BLaER1 (cell line): ENCODE data around the gene FOXA1.

Experiments
- H3K27ac ChIP-seq: shearing (Covaris generic); formaldehyde crosslinking; 2 replicates; pipeline ENCODE4 v1.8.1; 2022
- H3K27me3 ChIP-seq: shearing (Covaris generic); formaldehyde crosslinking; 2 replicates; pipeline ENCODE4 v1.8.1; 2022
- H3K36me3 ChIP-seq: shearing (Covaris generic); formaldehyde crosslinking; 2 replicates; pipeline ENCODE4 v1.8.1; 2022
- H3K4me1 ChIP-seq: shearing (Covaris generic); formaldehyde crosslinking; 2 replicates; pipeline ENCODE4 v1.8.1; 2022
- H3K4me2 ChIP-seq: shearing (Covaris generic); formaldehyde crosslinking; 2 replicates; pipeline ENCODE4 v1.8.1; 2022
- H3K4me3 ChIP-seq: shearing (Covaris generic); formaldehyde crosslinking; 2 replicates; pipeline ENCODE4 v1.8.1; 2022
- H3K9ac ChIP-seq: shearing (Covaris generic); formaldehyde crosslinking; 2 replicates; pipeline ENCODE4 v1.8.1; 2022
- H3K9me3 ChIP-seq: shearing (Covaris generic); formaldehyde crosslinking; 2 replicates; pipeline ENCODE4 v1.8.1; 2022
- H4K20me1 ChIP-seq: shearing (Covaris generic); formaldehyde crosslinking; 2 replicates; pipeline ENCODE4 v1.8.1; 2022
- Cebpa-rat ChIP-seq: shearing (Covaris generic); IDR thresholded peaks from 2 replicates; pipeline ENCODE4 v1.8.1; 2022

Gene FOXA1

DNA sequence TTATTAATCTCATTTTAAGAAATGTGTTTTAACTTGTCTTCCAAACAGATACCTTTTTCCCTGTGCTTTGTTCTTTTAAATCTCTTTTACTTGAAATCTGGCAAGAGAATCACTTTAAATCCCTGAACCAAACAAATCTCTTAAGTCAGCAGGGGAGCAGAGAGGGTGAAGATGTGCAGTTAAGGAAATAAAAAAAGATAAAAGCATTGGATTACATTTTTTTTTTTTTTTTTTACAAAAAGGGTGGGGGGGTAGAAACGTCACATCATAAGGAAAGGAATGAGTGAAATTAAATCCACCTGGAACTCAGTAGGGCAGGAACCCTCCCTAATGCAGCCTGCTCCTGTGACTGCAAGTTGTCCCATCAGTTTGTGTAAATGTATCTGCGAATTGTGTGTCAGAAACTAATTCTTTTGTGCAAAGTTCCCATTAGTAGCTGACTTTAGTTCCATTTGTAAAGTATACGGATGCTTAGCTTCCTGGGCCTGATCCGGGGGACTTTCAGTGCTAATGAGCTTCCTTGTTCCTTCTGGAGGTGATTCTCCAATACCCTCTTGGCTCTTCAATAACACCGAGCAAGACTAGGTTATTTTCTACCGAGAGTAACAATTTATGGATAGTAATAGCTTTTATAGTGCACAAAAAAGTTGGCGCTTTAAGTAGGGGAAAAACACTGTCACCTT, 1.9 kb upstream of the FOXA1 start:
- H3K27me3 ChIP-seq, result no peaks in the 10 kb centered on the region
- H3K27ac ChIP-seq, result no peak overlapping the region
- H3K4me2 ChIP-seq, result no peak overlapping the region
- no peak for TF ChIP-seq Cebpa-rat
- no peaks in the 10 kb centered on the region for H3K36me3 ChIP-seq
- H3K9ac ChIP-seq, result no peak overlapping the region
- no peak overlapping the region for H3K4me3 ChIP-seq
- no peaks in the 10 kb centered on the region for H3K4me1 ChIP-seq
- H3K9me3 ChIP-seq, result peaks cover 76% of the 10 kb centered on the region
- H4K20me1 ChIP-seq, result no peaks in the 10 kb centered on the region

DNA sequence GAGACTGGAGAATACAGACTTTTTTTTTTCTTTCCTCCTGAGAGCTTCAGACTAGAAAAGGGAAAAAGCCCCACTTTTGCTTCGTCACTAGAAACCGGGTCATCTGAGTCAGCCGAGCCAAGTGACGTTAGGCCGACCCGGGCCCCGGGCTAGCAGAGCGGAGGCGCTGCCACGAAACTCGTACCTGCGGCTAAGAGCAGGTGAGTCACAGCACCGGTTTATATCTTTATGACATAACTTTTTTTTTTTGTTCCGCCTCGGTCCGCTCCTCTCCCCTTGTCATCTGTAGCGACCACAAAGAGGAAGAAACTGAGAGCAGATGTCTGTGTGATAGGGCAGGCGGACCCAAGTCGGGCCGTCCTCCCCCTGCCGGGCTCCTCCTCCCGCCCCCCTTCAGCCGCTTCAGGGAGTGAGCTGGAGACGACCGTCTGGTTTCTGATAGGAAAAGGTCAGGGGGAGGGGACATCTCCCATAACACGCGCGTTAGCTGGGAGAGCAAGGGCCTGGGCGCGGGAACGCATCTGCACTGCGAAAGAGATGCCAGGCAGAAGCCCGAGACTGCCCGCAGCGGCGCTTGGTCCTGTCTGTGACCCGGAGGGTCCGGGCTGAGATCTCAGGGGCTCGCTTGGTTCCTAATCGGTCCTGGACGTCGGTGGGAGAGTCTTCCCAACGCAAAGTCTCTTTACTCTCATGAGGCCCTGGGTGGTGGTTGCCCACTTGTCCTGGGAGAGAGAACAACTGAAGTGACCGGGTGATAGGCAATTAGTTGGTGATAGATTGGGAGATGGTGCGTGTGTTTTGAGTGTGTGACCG, 966 bp upstream of the FOXA1 start:
- TF ChIP-seq Cebpa-rat, result no peak
- no peaks in the 10 kb centered on the region for H4K20me1 ChIP-seq
- H3K27me3 ChIP-seq, result no peaks in the 10 kb centered on the region
- no peak overlapping the region for H3K27ac ChIP-seq
- H3K4me3 ChIP-seq, result no peak overlapping the region
- H3K9ac ChIP-seq, result no peak overlapping the region
- no peaks in the 10 kb centered on the region for H3K36me3 ChIP-seq
- peaks cover 84% of the 10 kb centered on the region for H3K9me3 ChIP-seq
- no peaks in the 10 kb centered on the region for H3K4me1 ChIP-seq
- no peak overlapping the region for H3K4me2 ChIP-seq

DNA sequence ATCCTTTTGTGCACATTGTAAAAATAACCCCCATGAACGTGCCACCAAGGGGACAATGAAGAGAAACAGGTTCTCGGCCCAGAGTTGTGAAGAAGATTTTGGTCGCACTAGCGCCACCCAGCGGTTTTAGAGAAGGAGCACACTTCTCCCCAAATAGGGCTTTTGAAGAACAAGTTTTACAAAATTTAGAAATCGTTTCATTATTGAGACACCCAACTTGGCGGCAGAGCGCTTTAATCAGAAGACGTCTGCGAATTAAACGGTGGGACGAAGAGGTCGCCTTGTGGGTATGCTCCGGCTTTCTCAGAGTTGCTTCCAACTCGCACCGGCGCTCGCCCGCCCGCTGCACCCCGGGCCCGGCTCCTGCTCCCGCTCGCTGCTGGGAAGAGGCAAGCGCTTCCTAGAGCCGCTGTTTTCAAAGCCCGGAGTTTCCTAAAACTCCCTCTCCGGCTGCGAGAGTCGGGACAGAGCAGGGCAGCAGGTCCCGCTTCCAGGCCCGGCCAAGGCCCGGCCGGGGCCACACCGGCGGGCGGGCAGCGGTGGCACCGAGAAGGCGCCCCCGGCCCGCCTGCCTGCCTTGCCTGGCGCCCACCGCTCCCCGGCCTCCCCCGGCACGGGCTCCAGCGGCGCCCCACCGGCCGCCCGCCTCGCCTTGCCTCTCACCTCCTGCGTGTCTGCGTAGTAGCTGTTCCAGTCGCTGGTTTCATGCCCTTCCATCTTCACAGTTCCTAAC, 645 bp downstream of the FOXA1 start:
- Histone ChIP-seq H3K27ac (no peak overlapping the region), H3K9ac (no peak overlapping the region), H3K36me3 (no peaks in the 10 kb centered on the region), H3K4me2 (no peak overlapping the region), H3K27me3 (no peaks in the 10 kb centered on the region), H3K4me3 (no peak overlapping the region), H3K9me3 (peaks cover 76% of the 10 kb centered on the region), H4K20me1 (no peaks in the 10 kb centered on the region), H3K4me1 (no peaks in the 10 kb centered on the region)
- TF ChIP-seq Cebpa-rat, result no peak

DNA sequence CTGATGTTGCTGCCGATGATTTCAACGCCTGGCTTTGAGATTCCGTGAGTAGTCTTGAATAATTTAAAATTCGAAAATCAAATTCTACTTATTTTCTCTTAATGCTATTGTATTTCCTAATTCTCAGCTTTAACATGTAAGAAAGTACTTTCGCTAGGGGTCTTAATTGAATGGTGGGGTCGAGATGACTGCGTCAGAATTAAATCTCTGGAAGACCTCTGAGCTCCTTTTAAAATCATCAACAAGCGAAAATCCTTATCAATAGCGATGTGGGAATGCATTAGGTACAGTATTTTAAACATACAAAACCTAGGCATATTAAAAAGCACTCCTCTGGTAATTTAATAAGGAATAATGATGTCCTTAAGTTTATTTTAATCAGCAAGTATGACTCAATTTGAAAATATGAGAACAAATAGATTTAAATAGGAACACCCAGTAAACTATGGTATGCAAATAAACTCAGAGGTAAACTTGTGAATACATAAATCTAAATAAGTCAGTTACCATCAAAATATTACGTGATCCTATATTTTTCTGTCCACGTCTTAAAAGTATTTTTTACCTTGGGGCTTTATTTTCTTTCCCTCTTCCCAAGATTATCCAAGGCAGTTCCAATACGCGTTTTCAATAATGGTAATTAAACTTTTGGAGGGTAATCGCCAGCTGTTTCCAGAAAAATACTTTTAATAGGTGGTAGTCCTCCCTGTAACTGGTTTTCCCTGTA, 1.4 kb downstream of the FOXA1 start:
- no peaks in the 10 kb centered on the region for H4K20me1 ChIP-seq
- no peaks in the 10 kb centered on the region for H3K36me3 ChIP-seq
- H3K4me2 ChIP-seq, result no peak overlapping the region
- no peak overlapping the region for H3K27ac ChIP-seq
- H3K9me3 ChIP-seq, result peaks cover 69% of the 10 kb centered on the region
- no peaks in the 10 kb centered on the region for H3K4me1 ChIP-seq
- no peak for TF ChIP-seq Cebpa-rat
- no peaks in the 10 kb centered on the region for H3K27me3 ChIP-seq
- H3K9ac ChIP-seq, result no peak overlapping the region
- no peak overlapping the region for H3K4me3 ChIP-seq

GRCh38 chr14:37592482-37593408, 2.3 kb downstream of the FOXA1 start:
- H3K4me1 ChIP-seq, result no peaks in the 10 kb centered on the region
- no peaks in the 10 kb centered on the region for H3K36me3 ChIP-seq
- H4K20me1 ChIP-seq, result no peaks in the 10 kb centered on the region
- no peak overlapping the region for H3K27ac ChIP-seq
- no peak for TF ChIP-seq Cebpa-rat
- no peak overlapping the region for H3K9ac ChIP-seq
- H3K9me3 ChIP-seq, result peaks cover 68% of the 10 kb centered on the region
- H3K4me2 ChIP-seq, result no peak overlapping the region
- no peak overlapping the region for H3K4me3 ChIP-seq
- no peaks in the 10 kb centered on the region for H3K27me3 ChIP-seq

DNA sequence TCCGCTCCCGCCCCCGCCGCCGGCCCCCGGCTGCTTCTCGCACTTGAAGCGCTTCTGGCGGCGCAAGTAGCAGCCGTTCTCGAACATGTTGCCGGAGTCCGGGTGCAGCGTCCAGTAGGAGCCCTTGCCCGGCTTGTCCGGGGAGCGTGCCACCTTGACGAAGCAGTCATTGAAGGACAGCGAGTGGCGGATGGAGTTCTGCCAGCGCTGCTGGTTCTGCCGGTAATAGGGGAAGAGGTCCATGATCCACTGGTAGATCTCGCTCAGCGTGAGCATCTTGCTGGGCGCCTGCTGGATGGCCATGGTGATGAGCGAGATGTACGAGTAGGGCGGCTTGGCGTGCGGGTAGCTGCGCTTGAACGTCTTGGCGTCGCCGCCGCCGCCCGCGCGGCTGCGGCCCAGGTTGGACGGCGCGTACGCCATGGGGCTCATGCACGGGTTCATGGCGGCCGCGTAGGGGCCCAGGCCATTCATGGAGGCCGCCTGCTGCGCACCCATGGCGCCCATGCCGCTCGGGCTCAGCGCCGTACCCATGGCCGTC, 3.0 kb downstream of the FOXA1 start:
- H3K4me3 ChIP-seq, result no peak overlapping the region
- H3K4me2 ChIP-seq, result no peak overlapping the region
- H3K36me3 ChIP-seq, result no peaks in the 10 kb centered on the region
- H3K27me3 ChIP-seq, result no peaks in the 10 kb centered on the region
- no peaks in the 10 kb centered on the region for H4K20me1 ChIP-seq
- H3K9ac ChIP-seq, result no peak overlapping the region
- no peak for TF ChIP-seq Cebpa-rat
- H3K27ac ChIP-seq, result no peak overlapping the region
- peaks cover 60% of the 10 kb centered on the region for H3K9me3 ChIP-seq
- no peaks in the 10 kb centered on the region for H3K4me1 ChIP-seq

GRCh38 chr14:37591311-37591940, 3.6 kb downstream of the FOXA1 start:
- no peak overlapping the region for H3K4me3 ChIP-seq
- H3K9ac ChIP-seq, result no peak overlapping the region
- no peaks in the 10 kb centered on the region for H3K4me1 ChIP-seq
- no peak overlapping the region for H3K4me2 ChIP-seq
- H3K9me3 ChIP-seq, result peaks cover 57% of the 10 kb centered on the region
- no peaks in the 10 kb centered on the region for H3K36me3 ChIP-seq
- H3K27me3 ChIP-seq, result no peaks in the 10 kb centered on the region
- H4K20me1 ChIP-seq, result no peaks in the 10 kb centered on the region
- H3K27ac ChIP-seq, result no peak overlapping the region
- no peak for TF ChIP-seq Cebpa-rat

- H3K4me2 ChIP-seq, result no peak overlapping the region
Observed at GRCh38 chr14:37590428-37591139, 4.5 kb downstream of the FOXA1 start.

More at GRCh38 chr14:37590428-37591139, 4.5 kb downstream of the FOXA1 start:
- no peak for TF ChIP-seq Cebpa-rat
- H3K27ac ChIP-seq, result no peak overlapping the region
- H3K9ac ChIP-seq, result no peak overlapping the region
- H3K27me3 ChIP-seq, result no peaks in the 10 kb centered on the region
- H3K9me3 ChIP-seq, result peaks cover 49% of the 10 kb centered on the region
- H4K20me1 ChIP-seq, result no peaks in the 10 kb centered on the region
- no peaks in the 10 kb centered on the region for H3K36me3 ChIP-seq
- no peak overlapping the region for H3K4me3 ChIP-seq
- H3K4me1 ChIP-seq, result no peaks in the 10 kb centered on the region
